ENCODE results near the gene TDRD7.
A peak's percentile ranks its signal among the peaks of the same experiment; 100 is the strongest.
"Not testable (repeated sequence)": the region's sequence is repeated elsewhere in the genome, so short reads cannot be mapped to it uniquely, and the experiment has no call there.

TDRD7 gene

DNA sequence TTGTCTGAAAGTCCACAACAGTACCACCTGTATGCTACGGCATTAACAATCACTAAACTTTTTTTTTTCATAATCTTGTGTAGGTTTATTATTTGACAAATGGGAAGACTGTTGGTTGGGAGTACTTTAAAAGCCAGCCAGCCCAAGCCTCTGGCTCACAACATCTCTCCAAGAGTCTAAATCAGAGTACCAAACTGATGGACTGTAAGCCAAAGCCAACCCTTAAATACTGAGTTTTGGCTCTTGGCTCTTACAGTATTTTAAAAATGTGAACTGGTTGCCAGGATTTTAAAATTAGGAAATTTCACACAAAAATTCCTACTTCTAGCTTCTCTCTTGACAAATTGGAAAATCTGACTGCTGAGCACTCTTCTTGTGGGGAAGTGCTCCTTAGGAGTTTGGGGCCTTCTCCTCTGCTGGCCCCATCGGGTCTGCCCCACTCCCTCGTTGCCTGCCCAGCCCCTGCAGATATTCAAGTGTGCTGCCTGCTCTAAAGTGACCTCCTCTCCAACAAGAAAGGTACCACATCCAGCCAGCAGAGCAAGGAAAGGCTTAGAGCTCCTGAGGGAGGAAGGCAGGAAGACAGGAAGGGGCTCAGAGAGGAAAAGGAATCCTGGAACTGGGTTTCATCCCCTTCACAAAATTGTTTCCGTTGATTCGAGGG, 67.7 kb downstream of the TDRD7 start:
- no peak for DNase-seq (ENCODE audit: low read depth)

DNA sequence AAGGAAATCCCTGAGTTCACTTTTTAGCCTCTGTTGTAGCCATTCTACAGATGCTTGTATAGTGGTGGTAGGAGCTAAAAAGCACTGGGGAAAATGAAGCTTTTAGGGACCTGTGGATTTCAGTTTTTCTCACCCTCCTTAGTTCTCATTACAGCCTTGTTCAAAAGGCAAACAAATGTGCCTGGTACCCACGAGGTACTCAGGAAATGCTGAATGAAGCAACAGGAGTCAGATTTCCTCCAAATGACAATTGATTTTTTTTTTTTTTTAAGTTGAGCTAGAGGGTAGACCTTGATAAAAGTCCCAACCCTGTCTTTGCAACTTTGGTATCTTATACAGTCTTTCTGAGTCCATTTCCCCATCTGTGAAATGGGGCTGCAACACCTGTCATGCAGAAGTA, 68.3 kb downstream of the TDRD7 start:
- DNase-seq (ENCODE audit: low read depth): no peak

DNA sequence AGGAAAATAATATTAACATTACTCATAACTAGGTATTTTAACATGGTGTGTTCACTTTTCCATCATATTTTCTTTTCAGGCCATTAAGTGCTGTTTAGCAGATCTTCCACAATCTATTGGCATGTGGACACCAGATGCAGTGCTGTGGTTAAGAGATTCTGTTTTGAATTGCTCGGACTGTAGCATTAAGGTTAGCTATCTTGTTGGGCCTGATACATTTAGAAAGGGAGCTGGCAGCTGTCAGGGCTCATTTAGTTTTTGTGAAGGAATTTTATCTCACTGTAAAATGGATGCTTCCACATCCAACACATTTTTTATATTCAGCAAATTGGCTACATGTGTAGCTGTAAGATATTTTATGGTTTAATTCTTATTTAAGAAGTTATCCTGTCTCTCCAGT, 68.9 kb downstream of the TDRD7 start:
- DNase-seq (ENCODE audit: low read depth): no peak

DNA sequence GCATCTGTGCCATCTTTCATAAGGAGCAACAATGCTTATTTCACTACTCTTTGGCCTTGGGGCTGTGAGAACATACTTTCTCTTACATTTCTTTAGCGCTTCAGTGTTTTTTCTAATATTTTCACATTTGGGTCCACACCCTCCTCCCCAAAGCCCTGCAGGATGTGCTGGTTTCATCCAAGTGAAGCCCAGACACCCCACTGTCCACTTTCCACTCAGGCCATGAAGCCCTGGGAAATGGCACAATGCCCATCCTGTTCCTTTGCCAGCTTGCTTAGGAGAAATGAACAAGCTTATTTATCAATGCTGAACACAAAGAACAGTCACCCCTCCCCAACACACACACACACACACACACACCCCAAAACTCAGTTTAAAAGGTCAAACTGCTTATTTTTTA, 72.2 kb downstream of the TDRD7 start:
- DNase-seq (ENCODE audit: low read depth): no peak

DNA sequence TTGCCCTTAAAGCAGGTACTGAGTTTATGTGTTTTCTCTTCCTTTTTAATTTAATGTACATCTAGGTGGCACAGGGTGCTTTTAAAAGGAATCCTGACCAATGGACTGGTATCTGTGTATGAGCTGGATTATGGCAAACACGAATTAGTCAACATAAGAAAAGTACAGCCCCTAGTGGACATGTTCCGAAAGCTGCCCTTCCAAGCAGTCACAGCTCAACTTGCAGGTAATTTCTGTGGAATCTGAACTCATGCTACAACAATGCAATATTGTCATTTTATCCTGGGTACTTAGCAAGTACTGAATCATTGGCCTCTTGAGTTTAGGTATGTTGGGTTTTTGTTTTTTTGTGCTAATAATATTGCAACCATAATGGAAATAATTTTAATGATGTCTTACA, 75.2 kb downstream of the TDRD7 start:
- no peak for DNase-seq (ENCODE audit: low read depth)

DNA sequence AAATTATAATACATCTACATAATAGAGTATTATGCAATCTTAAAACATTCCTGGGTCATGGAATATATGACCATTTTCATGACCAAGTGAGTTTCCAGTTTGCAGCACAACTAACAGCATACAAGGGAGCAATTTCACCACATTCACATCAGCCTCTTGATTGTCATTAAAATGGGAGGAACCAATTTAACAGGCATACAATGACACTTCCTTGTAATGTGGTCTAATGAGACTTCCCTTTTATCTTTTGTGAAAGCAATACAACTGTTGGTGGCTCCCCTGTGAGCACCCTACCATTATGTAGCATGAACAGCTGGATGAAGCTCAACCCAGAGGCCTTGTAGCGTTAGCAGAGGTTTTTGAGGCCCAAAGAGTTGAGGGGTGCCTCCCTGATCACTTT, 76.0 kb downstream of the TDRD7 start:
- no peak for DNase-seq (ENCODE audit: low read depth)

DNA sequence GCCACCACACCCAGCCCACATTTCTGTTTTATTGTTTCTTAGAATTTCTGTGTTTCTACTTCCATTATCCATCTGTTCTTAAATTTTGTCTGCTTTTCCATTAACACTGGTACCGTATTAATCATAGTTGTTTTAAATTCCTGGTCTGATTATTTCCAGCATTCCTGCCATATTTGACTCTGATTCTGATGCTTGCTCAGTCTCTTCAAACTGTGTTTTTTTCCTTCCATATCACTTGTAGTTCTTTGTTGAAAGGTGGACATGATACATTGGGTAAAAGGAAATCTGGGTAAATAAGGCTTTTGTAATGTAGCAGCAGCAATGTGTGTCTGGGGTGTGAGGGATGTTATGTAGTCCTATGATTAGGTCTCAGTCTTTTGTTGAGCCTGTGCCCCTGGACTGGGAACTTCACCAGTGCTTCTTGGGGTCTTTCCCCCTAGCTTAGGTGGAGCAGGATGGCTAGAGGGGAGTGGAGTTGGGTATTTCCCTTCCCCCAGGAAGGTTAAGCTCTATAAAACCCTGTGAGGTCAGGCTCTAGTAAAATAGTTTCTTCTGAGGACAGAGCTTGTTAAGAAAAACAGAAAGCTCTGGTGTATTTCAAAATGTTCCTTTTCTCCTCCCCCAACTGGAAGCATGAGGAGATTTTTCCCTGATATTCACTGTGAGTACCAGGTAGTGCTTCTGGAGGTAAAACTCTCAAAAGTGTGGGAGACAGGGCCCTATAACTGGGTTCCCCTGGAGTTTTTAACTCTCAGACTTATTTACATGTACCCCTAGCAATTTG, 79.5 kb downstream of the TDRD7 start:
- DNase-seq (ENCODE audit: low read depth): no peak

DNA sequence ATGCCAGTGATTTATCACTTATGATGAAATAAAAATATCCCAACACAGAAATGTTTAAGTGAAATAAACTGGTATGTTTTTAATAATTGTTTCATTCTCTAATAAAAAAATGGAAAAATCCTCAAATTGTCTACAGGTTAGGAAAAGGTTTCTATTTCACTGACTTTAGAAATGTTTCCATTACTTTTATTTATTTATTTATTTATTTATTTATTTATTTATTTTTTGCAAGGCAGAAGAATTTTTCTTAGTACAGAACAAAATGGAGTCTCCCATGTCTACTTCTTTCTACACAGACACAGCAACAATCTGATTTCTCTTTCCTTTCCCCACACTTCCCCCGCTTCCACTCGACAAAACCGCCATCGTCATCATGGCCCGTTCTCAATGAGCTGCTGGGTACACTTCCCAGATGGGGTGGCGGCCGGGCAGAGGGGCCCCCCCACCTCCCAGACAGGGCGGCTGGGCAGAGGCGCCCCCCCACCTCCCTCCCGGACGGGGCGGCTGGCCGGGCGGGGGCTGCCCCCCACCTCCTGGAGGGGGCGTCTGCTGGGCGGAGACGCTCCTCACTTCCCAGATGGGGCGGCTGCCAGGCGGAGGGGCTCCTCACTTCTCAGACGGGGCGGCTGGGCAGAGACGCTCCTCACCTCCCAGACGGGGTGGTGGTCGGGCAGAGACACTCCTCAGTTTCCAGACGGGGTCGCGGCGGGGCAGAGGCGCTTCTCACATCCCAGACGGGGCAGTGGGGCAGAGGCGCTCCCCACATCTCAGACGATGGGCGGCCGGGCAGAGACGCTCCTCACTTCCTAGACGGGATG, 85.9 kb downstream of the TDRD7 start:
- not testable (repeated sequence) for DNase-seq (ENCODE audit: low read depth)

DNA sequence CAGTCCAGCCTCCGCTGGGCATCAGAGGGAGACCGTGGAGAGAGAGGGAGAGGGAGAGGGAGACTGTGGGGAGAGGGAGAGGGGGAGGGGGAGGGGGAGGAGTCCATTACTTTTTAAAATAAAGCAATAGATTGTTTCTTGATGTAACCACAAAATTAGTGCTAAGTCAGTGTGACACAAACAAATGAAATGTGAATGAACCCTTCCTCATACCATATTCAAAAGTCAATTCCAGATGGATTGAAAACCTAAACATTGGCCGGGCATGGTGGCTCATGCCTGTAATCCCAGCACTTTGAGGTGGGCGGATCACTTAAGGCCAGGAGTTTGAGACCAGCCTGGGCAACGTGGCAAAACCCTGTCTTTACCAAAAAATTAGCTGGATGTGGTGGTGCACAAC, 87.0 kb downstream of the TDRD7 start:
- not testable (repeated sequence) for DNase-seq (ENCODE audit: low read depth)

DNA sequence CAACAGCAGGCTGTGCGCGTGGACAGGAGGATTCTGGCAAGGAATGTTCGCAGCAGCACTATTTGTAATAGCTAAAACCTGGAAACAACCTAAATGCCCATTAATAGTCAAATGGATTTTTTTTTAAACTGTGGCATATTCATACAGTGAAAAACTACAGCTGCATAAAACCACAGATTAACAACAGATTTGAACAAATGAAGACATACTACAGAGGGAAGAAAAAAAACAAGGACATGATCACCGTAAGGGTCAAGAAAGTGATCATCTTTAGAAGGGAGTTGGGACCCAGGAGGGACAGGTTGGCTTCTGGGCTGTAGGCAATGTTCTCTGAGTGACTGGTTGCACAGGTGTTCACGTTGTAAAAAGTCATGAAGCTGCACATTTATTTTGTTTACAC, 88.4 kb downstream of the TDRD7 start:
- no peak for DNase-seq (ENCODE audit: low read depth)

DNA sequence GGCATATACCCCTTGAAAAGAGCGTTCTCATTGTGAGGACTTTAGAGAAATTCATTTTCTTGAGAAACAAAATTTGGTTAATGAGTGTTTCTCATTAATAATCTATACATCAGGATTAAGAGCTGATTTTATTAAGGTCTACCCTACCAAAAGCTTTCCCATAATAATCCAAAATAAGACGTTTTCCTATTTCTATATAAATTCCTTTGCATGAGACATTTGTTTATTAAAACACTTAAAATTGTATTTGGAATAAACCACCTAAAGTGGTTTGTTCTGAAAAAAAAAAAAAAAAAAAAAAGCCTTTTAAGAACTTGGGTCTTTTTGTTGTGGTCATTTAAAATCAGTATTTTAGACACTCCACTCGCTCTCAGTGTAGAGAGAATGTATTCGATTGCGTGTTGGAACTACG, 88.9 kb downstream of the TDRD7 start:
- no peak for DNase-seq (ENCODE audit: low read depth)

DNA sequence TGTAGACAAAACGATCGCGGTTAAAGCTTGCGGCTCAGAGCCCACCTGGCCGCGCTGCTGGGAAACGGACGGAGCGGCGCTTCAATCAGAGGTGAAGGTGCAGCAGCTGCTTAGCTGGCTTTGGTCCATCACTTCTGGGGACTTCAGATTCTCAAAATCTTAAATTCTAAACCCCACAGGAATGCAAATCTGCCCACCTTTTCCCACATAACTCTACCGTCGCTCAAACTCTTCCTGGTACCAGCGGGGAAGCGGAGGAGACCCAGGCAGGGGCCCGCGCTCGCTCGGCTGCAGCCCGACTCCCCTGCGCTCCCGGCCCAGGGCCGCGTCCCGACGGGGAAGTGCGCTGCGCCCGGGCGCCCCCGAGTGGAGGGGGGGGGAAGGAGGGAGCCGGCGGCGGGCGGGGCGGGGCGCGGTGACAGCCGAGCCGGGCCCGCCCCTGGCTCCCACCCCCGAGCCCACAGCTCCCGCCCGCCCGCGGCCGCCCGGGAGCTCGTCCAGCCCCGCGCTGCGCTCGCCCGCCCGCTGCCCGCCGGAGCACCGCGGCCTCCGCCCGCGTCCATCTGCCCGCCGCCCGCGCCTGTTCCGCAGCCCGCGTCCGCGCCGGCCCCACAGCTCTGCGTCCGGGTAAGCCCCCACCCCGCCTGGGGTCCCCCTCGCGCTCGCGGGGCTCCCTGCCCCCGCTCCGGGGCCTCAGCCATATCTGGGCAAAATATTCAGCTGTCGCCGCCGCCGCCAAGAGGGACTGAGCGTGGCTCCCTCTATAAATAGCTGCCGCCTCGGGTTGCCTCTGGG, 89.5 kb downstream of the TDRD7 start, which contains the start of gene TMOD1:
Gene TMOD1 (plus strand): TSS at position 490 of the 795 bp plus-strand sequence. CDS start 22,523 bp downstream, outside the sequence.
- DNase-seq (ENCODE audit: low read depth): peak; percentile 14

DNA sequence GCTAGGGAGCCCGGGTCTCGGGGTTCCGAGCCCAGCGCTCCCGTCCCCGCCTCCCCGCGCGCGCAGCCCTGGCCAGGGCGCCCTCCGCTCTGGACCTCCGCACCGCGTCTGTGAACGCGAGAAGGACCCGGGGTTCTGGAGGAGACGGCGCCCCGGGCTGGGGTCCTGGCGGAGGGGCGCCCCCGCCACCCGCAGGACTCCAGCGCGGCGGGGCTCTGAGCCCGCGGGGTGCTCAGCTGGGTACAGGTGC, 90.0 kb downstream of the TDRD7 start:
- no peak for DNase-seq (ENCODE audit: low read depth)

DNA sequence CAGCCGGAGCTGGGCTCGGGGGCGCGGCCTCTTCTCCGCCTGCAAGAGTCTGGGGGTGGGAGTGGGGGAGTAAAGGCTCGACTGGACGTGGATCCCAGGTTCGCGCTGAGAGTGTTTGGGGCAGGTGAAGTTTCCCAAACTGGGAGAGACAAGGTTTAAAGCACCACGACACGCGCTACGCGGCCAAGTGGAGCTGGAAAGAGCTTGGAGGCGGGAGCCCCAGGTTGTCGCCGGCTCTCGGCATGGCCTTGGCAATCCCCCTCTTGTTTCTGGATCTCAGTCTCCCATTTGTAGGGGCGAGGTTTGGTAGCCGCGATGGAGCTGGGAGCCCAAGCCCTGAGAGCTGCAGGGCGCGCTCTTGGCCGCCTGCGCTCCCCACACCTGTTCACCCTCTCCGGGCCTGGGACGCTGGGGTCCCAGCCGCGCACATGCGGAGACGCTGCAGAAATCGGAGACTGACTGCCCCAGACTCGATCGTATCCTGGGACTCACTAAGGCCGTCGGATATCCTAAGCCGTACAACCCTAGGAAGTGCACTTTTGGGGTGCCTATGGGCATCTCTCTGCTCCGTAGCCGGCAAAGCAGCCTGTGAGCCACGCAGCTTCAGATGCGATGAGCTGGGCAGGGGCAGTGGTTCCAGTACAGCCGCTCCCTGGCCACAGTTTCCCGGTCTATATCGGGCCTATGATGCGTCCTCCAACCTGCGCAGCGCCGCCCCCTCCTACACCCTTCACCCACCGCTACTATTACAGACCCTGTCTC, 90.5 kb downstream of the TDRD7 start:
- no peak for DNase-seq (ENCODE audit: low read depth)

DNA sequence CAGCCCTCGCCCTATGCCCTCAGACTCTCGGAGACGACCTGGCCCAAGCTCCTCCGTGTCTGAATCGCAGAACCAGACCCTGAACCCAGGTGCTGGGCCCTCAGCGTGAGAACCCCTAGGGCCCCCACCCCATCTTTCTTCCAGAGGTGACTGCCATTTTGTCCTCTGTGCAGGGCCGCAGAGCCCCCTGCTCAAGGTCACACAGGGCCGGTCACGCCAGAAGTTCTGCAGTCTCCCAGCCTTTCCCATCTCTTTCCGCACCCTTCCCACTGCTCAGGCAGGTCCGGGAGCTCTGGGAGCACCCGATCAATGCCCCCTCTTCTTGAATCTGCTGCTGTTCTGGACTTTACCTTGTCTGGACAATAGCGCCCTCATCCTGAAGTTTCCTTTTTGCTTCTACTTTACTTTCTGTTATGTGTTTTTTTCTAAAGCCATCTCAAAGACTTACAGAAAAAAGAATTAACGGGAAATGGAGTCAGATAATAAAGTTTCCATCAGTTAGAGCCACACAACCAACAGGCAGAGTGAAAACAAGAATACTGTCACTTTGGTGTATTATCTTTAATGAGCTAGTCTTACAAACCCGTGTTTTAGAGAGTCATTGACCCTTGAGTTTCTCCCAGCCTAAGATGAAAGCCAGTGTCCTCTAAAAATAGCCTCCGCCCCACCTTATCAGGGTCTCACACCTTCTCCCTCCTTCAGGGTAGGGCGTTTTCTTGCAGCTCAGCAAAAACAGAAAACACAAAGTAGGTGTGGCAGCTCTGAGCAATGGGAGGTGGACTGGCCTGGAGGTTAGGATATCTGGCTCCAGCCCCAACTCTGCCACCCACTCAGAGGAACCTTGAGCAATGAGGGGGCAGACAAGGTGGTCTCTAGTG, 91.3 kb downstream of the TDRD7 start:
- no peak for DNase-seq (ENCODE audit: low read depth)

DNA sequence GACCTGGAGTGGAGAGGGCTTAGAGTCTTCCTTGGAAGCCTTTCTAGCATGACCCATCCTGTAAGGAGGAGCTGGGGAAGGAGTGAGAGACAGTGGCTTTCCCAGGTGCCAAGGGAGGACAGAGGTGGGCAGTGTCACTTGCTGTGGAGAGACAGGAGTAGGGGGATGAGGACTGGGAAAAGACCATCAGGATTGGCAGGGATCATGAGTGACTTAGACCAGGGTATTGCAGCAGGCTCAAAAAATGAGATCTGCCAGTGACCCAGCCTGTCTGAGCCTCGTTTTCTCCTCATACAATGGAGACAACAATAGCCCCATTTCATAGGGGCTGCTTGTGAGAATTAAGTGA, 91.9 kb downstream of the TDRD7 start:
- DNase-seq (ENCODE audit: low read depth): no peak

DNA sequence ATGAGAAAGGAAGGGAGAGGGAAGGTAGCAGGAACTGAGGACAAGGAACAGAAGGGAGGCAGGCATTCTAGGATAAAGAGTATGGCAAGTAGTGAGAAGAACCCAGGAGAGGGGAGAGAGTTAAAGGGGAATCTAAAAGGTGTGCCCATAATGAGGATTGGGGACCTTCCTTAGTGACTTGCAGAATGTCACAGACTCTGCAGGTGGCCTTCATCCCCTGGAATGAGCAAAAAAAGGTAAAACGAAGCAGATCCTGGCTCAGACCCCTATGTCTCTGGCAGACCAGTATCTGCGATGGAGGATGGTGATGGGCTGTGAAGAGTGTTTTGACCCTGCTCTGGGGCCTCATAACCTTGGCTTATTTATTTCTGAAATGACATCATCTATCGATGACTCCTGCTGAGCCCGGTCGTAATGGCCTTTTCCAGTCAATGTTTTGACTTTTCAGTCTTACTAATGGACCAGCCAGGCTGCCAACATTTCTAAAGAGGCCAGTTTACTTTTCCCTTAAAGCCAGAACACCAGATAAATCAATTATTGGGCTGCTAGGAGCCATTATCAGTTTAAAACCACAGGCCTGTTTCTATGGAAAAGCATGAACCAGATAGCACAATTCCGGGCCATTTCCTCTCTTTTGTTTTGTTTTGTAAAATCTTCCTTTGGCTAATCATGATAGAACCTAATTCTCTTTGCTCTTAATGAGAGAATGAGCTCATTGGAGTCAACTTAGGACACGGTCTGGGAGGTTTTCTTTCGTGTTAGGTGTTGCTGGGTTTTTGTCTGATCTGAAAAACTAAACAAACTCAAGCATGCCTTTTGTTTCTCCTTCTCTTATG, 92.7 kb downstream of the TDRD7 start:
- DNase-seq (ENCODE audit: low read depth): no peak

DNA sequence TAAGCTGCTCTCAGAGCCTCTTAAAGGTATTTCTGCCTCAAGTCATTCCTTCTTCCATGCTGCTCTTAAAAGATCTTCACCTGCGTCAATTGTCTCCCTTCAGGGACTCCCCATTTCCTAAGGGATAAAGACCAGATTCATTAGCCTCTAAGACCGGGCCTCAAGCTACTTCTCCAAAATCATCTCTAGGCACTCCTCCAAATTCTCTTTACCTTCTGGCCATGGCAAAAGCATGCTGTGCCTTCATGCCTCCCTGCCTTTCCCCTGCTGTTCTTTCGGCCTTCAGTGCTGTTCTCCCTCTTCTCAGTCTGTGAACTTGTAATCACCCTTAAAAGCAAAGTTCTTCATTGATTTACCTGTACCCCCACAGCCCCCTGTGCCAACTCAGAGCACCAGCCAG, 93.9 kb downstream of the TDRD7 start:
- no peak for DNase-seq (ENCODE audit: low read depth)

DNA sequence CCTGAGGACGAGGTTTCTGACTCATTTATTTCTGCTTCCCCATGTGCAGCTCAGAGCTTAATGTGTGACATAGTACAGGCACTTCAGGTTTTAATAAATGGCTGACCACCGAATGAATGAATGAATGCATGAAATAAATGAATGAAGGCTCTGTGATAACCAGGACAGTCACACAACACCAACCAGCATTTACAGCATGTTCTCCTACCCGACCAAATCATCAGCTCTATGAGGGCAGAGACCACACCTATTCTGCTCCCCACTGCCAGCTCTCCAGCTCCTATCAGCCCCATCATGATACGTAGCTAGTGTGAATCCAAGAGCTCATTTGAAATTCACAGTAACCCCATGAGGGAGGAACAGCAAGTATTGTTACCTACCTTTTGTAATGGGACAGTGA, 94.4 kb downstream of the TDRD7 start:
- DNase-seq (ENCODE audit: low read depth): no peak

DNA sequence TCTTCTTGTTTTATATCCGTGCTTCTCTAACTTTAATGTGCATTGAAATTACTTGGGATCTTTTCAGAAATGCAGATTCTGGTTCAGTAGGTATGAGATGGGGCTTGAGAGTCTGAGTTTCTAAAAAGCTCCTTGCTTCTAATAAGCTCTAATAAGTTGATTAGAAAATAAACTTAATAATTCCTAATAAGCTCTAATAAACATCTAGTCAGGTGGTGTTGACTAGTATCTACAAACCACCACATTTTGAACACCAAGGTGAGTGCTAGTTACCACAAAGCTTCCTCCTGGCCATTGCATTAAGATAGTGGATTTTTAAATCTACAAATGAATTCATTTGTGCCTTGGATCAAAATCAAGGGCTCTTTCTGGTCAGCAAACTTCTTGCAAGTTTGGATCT, 94.9 kb downstream of the TDRD7 start:
- no peak for DNase-seq (ENCODE audit: low read depth)

Measured in activated T-cell treated with anti-CD3 and anti-CD28 coated beads for 1 hour (primary cell).